ENCODE measurements around the gene OTUB2.

- TF ChIP-seq GATA3 (IDR thresholded peaks at IDR 0.05; ENCODE audit: low read depth, low read length) (no peak), GATA2 (IDR thresholded peaks at IDR 0.05; ENCODE audit: low read depth, low read length) (no peak)
Observed at GRCh38 chr14:94051115-94051514, 25.0 kb downstream of the OTUB2 start.

All from SH-SY5Y (cell line).